ENCODE results near the gene SLC39A11. TPM values are rescaled to one million over a fixed set of nuclear protein-coding genes. Genes with fewer than 3 reads are reported as not detected.

Gene SLC39A11
- total RNA-seq, result 19.7 and 21.2 TPM in 2 replicates

GRCh38 chr17:73092523-73093135 lies at the start of gene SLC39A11:
SLC39A11 (minus strand) TSS chr17:73092688; CDS start chr17:73088764, 3,924 bp downstream.

Small RNAs within 50 kb of the gene (small RNA-seq; reads per million reads assigned to genes)
- not detected for gene RF00422

Other genes starting within 250 kb of the SLC39A11 start
- not detected in 2 replicates for gene SSTR2, start 72.3 kb upstream of the SLC39A11 start, total RNA-seq
- gene COG1, start 100.4 kb upstream of the SLC39A11 start, total RNA-seq, result 25.9 and 27.5 TPM in 2 replicates
- gene CPSF4L, start 169.2 kb upstream of the SLC39A11 start, total RNA-seq, result not detected in 2 replicates
- 22.7 and 28.7 TPM in 2 replicates for gene CDC42EP4, start 219.3 kb upstream of the SLC39A11 start, total RNA-seq